Measurements from ENCODE around the gene MBD1.

GRCh38 chr18:50313031-50313607 is 31.8 kb upstream of the MBD1 start:
- no peak for TF ChIP-seq CTCF (IDR thresholded peaks at IDR 0.05)
- no peak for TF ChIP-seq POLR2AphosphoS5 (IDR thresholded peaks at IDR 0.05)
